ENCODE results near the gene GDE1.

- TF ChIP-seq, protein P1, sequence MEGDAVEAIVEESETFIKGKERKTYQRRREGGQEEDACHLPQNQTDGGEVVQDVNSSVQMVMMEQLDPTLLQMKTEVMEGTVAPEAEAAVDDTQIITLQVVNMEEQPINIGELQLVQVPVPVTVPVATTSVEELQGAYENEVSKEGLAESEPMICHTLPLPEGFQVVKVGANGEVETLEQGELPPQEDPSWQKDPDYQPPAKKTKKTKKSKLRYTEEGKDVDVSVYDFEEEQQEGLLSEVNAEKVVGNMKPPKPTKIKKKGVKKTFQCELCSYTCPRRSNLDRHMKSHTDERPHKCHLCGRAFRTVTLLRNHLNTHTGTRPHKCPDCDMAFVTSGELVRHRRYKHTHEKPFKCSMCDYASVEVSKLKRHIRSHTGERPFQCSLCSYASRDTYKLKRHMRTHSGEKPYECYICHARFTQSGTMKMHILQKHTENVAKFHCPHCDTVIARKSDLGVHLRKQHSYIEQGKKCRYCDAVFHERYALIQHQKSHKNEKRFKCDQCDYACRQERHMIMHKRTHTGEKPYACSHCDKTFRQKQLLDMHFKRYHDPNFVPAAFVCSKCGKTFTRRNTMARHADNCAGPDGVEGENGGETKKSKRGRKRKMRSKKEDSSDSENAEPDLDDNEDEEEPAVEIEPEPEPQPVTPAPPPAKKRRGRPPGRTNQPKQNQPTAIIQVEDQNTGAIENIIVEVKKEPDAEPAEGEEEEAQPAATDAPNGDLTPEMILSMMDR (conservative IDR thresholded peaks at IDR 0.05; ENCODE audit: low read length) = no peak
- TF ChIP-seq EZH2phosphoT487 (IDR thresholded peaks at IDR 0.05; ENCODE audit: borderline replicate concordance) = no peak
Observed at GRCh38 chr16:19560078-19560477, 38.2 kb upstream of the GDE1 start.
